Cerebellar nuclear complex (tissue), 1 donor: ENCODE results near the gene CEMIP2.
"Not testable (repeated sequence)": the region's sequence is repeated elsewhere in the genome, so short reads cannot be mapped to it uniquely, and the experiment has no call there.

Experiments used
- DNase-seq, 2 experiments: peaks; one replicate each; lab custom pipeline; 2025; lab: John Stamatoyannopoulos, UW

The CEMIP2 gene

GRCh38 chr9:71680189-71680980 lies 87.9 kb downstream of the CEMIP2 start:
- no peak for DNase-seq

GRCh38 chr9:71678999-71679398 lies 89.3 kb downstream of the CEMIP2 start:
- DNase-seq = no peak

GRCh38 chr9:71677209-71677608 lies 91.1 kb downstream of the CEMIP2 start:
- DNase-seq = no peak

GRCh38 chr9:71676460-71676859 lies 91.9 kb downstream of the CEMIP2 start:
- no peak for DNase-seq

GRCh38 chr9:71675857-71676165 lies 92.5 kb downstream of the CEMIP2 start:
- DNase-seq = no peak

- DNase-seq = no peak
These were observed 93.0 kb downstream of the CEMIP2 start for GRCh38 chr9:71675105-71675856.

GRCh38 chr9:71672573-71672972 lies 95.7 kb downstream of the CEMIP2 start:
- DNase-seq = no peak

GRCh38 chr9:71671289-71671688 lies 97.0 kb downstream of the CEMIP2 start:
- no peak for DNase-seq

- DNase-seq = no peak
These were observed 98.2 kb downstream of the CEMIP2 start for GRCh38 chr9:71670121-71670520.

GRCh38 chr9:71669284-71669995 lies 98.9 kb downstream of the CEMIP2 start:
- no peak for DNase-seq

GRCh38 chr9:71668717-71669116 lies 99.6 kb downstream of the CEMIP2 start:
- DNase-seq = no peak

- no peak for DNase-seq
These were observed 103.1 kb downstream of the CEMIP2 start for GRCh38 chr9:71665247-71665646.

- DNase-seq = no peak
These were observed 103.7 kb downstream of the CEMIP2 start for GRCh38 chr9:71664566-71664965.

GRCh38 chr9:71663931-71664459 lies 104.3 kb downstream of the CEMIP2 start:
- DNase-seq = no peak

- DNase-seq = no peak
These were observed 105.1 kb downstream of the CEMIP2 start for GRCh38 chr9:71663216-71663615.

- no peak for DNase-seq
These were observed 106.2 kb downstream of the CEMIP2 start for GRCh38 chr9:71662082-71662481.

GRCh38 chr9:71657276-71657675 lies 111.0 kb downstream of the CEMIP2 start:
- not testable (repeated sequence) for DNase-seq

GRCh38 chr9:71656496-71656895 lies 111.8 kb downstream of the CEMIP2 start:
- DNase-seq = no peak

GRCh38 chr9:71655778-71656177 lies 112.5 kb downstream of the CEMIP2 start:
- DNase-seq = no peak

GRCh38 chr9:71655141-71655540 lies 113.2 kb downstream of the CEMIP2 start:
- DNase-seq = no peak

GRCh38 chr9:71652480-71652879 lies 115.8 kb downstream of the CEMIP2 start:
- DNase-seq = no peak

GRCh38 chr9:71648453-71648852 lies 119.9 kb downstream of the CEMIP2 start:
- DNase-seq = no peak
